Lower lobe of right lung (tissue), 2 donors: ENCODE measurements around the gene SYT3. TPM values are rescaled to one million over a fixed set of nuclear protein-coding genes. Genes with fewer than 3 reads are reported as not detected.

Experiments
- ATAC-seq, 2 donors: fragments of 200-7000 bp; cut with Tn5 transposase; one replicate each; pipeline ENCODE4 v1.9.1; 2020 to 2022; ENCODE audit warnings: mild to moderate bottlenecking in 2 of 2, moderate library complexity in 2 of 2
- DNase-seq: peaks from one replicate; pipeline ENCODE4 v3.0.0-alpha.2; 2020
- H3K27ac ChIP-seq: fragments of 200-600 bp; one replicate; pipeline ENCODE4 v1.8.0; 2022
- H3K27me3 ChIP-seq: fragments of 200-600 bp; one replicate; pipeline ENCODE4 v1.8.0; 2022; ENCODE audit warnings: low read depth
- H3K36me3 ChIP-seq: fragments of 200-600 bp; one replicate; pipeline ENCODE4 v1.8.0; 2022; ENCODE audit warnings: mild to moderate bottlenecking
- H3K4me1 ChIP-seq: fragments of 200-600 bp; one replicate; pipeline ENCODE4 v1.8.0; 2022
- H3K4me3 ChIP-seq: fragments of 200-600 bp; one replicate; pipeline ENCODE4 v1.8.0; 2022; ENCODE audit warnings: mild to moderate bottlenecking
- H3K9me3 ChIP-seq: fragments of 200-600 bp; one replicate; pipeline ENCODE4 v1.8.0; 2022
- intact Hi-C: fragments of 100-400 bp; cut with DNase I; formaldehyde crosslinking; loops from one replicate; pipeline ENCODE4 v1.11.0; 2022
- total RNA-seq: library from RNA; stranded (reverse); fragmentation: NEBNext Ultra II Directional; extraction: Animal tissue kit (Norgen Biotek cat#: 25700); gene quantifications from one replicate; pipeline ENCODE4 v1.2.1, GENCODE V29; 2021
- TF ChIP-seq, protein P1 (sequence below): fragments of 200-600 bp; IDR thresholded peaks from one replicate; pipeline ENCODE4 v1.8.0; 2022; ENCODE audit warnings: antibody characterized with exemption, mild to moderate bottlenecking
- donor health status: DM: no; HTN: yes; CAD: no; lungs with severe emphysema.

Gene SYT3
- total RNA-seq, 1 donor from 2014 or later = 1.2 TPM

DNA sequence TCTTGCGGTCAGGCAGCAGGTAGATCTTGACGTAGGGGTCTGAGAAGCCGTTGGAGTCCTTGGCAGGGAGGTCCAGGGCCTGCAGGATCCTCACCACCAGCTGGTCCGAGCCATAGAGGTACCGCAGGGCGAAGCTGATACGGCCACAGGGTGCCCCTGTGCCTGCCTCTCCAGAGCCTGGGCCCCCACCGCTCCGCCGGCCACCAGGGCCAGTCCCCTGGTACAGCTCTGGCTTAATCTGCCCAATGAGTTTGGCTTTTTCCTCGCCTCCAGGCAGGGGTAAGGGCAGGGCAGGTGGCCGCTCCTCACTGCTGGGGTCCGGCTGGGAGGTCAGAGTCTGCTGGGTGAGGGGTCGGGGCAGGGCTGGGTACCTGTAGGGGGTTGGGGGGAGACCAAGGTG, 9.9 kb downstream of the SYT3 start:
- intact Hi-C loops = no loop called here
- Histone ChIP-seq H3K9me3 (peaks cover 19% of the 10 kb centered on the region), H3K4me1 (no peaks in the 10 kb centered on the region), H3K36me3 (no peaks in the 10 kb centered on the region), H3K27me3 (no peaks in the 10 kb centered on the region), H3K27ac (no peak overlapping the region), H3K4me3 (no peak overlapping the region)
- TF ChIP-seq, protein P1, sequence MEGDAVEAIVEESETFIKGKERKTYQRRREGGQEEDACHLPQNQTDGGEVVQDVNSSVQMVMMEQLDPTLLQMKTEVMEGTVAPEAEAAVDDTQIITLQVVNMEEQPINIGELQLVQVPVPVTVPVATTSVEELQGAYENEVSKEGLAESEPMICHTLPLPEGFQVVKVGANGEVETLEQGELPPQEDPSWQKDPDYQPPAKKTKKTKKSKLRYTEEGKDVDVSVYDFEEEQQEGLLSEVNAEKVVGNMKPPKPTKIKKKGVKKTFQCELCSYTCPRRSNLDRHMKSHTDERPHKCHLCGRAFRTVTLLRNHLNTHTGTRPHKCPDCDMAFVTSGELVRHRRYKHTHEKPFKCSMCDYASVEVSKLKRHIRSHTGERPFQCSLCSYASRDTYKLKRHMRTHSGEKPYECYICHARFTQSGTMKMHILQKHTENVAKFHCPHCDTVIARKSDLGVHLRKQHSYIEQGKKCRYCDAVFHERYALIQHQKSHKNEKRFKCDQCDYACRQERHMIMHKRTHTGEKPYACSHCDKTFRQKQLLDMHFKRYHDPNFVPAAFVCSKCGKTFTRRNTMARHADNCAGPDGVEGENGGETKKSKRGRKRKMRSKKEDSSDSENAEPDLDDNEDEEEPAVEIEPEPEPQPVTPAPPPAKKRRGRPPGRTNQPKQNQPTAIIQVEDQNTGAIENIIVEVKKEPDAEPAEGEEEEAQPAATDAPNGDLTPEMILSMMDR = no peak
- DNase-seq (no peak), ATAC-seq (no peak)

DNA sequence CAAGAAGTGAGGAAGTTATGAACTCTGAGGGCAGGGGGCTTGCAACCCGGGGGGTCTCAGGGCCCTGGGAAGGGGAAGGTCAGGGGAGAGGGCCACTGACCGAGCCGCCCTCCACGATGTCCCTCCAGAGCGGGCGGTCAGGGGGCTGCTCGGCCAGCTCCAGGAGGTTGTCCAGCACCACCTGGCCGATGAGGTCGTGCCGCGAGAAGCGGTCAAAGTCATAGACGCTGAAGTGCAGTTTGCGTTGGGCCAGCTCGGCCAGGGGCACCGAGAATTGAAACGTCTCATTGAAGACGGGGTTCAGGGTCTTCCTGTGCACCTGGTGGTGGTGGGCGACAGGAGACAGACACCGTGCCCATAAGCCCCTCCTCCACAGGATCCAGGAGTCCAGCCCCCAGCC, 10.5 kb downstream of the SYT3 start:
- intact Hi-C loops = no loop called here
- no peak for DNase-seq

DNA sequence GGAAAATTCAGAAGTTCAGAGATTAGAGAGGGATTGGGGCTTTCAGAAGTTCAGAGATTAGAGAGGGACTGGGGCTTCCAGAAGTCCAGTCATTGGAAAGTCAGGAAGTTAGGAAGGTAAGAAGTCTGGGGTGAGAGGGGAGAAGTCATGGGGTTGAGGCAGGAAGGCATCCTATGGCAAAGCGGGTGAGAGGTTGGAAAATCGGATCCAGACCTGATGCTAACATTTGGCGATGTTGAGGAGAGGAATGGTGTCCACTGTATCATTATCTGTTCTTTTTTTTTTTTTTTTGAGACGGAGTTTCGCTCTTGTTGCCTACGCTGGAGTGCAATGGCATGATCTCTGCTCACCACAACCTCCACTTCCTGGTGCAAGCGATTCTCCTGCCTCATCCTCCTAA, 11.1 kb downstream of the SYT3 start:
- ATAC-seq = no peak
- no peak for DNase-seq
- H3K27me3 ChIP-seq = no peaks in the 10 kb centered on the region
- peaks cover 7% of the 10 kb centered on the region for H3K9me3 ChIP-seq
- H3K4me1 ChIP-seq = no peaks in the 10 kb centered on the region
- H3K27ac ChIP-seq = no peak overlapping the region
- TF ChIP-seq, protein P1 = no peak
- intact Hi-C loops = no loop called here
- H3K4me3 ChIP-seq = no peak overlapping the region
- no peaks in the 10 kb centered on the region for H3K36me3 ChIP-seq

More for the DNA sequence above, 10.5 kb downstream of the SYT3 start:
- Histone ChIP-seq H3K4me3 (no peak overlapping the region), H3K27me3 (no peaks in the 10 kb centered on the region), H3K36me3 (no peaks in the 10 kb centered on the region), H3K4me1 (no peaks in the 10 kb centered on the region), H3K9me3 (peaks cover 14% of the 10 kb centered on the region), H3K27ac (no peak overlapping the region)
- no peak for ATAC-seq
- TF ChIP-seq, protein P1 = no peak

DNA sequence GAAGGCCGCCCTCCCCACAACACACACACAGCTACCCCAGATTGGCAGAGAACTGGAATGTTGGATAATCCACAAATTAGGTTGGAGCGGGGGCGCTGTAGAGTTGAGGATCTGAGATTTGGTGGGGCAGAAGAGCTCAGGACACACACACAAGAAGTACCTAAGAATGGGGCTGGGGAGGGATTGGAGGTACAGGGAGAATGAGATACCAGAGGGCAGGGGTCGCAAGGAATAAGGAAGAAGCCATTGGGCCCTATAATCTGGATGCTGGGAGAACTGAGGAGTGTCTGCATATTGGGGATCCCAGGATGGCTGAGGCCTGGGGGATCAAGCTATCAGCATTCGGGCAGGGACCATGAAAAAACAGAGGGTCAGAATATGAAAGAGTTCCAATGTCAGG, 11.5 kb downstream of the SYT3 start:
- intact Hi-C loops = no loop called here

DNA sequence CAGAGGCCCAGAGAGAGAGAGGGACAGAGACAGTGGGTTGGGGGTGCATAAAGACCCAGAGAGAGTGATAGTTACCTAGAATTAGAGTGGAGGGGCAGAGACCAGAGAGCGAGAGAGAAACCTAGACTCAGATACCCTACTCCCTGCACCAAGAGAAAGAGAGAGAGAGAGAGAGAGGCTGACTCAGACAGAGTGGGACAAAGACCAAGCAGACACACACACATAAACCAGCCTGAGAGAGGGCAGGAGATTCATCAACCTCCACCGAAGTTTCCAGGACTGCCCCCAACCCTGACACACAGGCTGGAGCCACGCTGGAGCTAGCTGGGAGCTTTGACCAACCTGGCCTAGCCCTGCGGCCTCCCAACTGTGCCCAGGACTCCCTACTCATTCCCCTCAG, 12.9 kb downstream of the SYT3 start:
- TF ChIP-seq, protein P1 = no peak
- H3K36me3 ChIP-seq = no peaks in the 10 kb centered on the region
- no peaks in the 10 kb centered on the region for H3K9me3 ChIP-seq
- no peak for ATAC-seq
- DNase-seq = no peak
- intact Hi-C loops = no loop called here
- no peaks in the 10 kb centered on the region for H3K4me1 ChIP-seq
- no peak overlapping the region for H3K27ac ChIP-seq
- H3K27me3 ChIP-seq = no peaks in the 10 kb centered on the region
- no peak overlapping the region for H3K4me3 ChIP-seq

More for the DNA sequence above, 11.5 kb downstream of the SYT3 start:
- Histone ChIP-seq H3K36me3 (no peaks in the 10 kb centered on the region), H3K4me1 (no peaks in the 10 kb centered on the region), H3K27me3 (no peaks in the 10 kb centered on the region), H3K27ac (no peak overlapping the region), H3K4me3 (no peak overlapping the region), H3K9me3 (peaks cover 3% of the 10 kb centered on the region)
- no peak for DNase-seq
- TF ChIP-seq, protein P1 = no peak
- ATAC-seq = no peak

DNA sequence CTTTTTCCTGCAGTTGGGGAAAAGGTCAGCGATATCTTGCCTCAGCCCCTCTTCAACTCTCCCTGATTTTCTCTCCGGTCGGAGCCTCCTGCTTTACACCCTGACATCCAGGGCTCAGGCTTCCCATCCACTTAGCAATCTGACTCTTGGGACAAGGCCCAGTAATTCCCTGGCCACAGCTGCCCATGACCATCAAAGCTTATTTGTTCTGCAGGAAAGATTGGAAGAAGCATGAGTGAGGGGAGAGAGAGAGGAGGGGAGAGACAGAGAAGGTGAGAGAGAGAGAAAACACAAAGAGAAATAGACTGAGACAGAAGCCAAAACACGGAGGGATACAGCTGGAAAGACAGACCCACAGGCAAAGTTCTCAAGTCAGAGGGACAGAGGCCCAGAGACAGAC, 13.7 kb downstream of the SYT3 start:
- H3K27me3 ChIP-seq = no peaks in the 10 kb centered on the region
- no peaks in the 10 kb centered on the region for H3K9me3 ChIP-seq
- H3K4me1 ChIP-seq = no peaks in the 10 kb centered on the region
- DNase-seq (no peak), ATAC-seq (no peak)
- H3K36me3 ChIP-seq = no peaks in the 10 kb centered on the region
- intact Hi-C loops = no loop called here
- H3K4me3 ChIP-seq = no peak overlapping the region
- H3K27ac ChIP-seq = no peak overlapping the region
- TF ChIP-seq, protein P1 = no peak
